ENCODE data around the gene TLR3. TPM values are rescaled to one million over a fixed set of nuclear protein-coding genes. Genes with fewer than 3 reads are reported as not detected.

The TLR3 gene
- total and polyA plus RNA-seq, 2 donors (not counting 3 experiments of a cell fraction or from before 2014, with no cell fraction given), result 1.6 to 5.2 TPM

- CTCF ChIA-PET, result interaction anchor here (1.1 to 3.9 kb wide), 2 partner anchors 10 to 110 kb away, joined by 3 to 23 read pairs; no protein-coding TSS in a partner anchor
Measured at GRCh38 chr4:186027405-186027804, 41.6 kb upstream of the TLR3 start.

More at GRCh38 chr4:186027405-186027804, 41.6 kb upstream of the TLR3 start:
- Histone ChIP-seq H3K36me3 (ENCODE audit: control insufficient read depth in 2 of 2, extremely low read depth in 1 of 2, insufficient read depth in 2 of 2, low read length in 2 of 2) (no peaks in the 10 kb centered on the region), H2AFZ (ENCODE audit: low read depth, low read length) (no peak overlapping the region), H3K4me3 (replicated peaks in 1 of 3; ENCODE audit: insufficient read depth in 1 of 3, low read depth in 1 of 3, low read length in 3 of 3) (no peak overlapping the region), H3K27me3 (ENCODE audit: control insufficient read depth in 2 of 2, insufficient read depth in 2 of 2, low read length in 2 of 2) (no peaks in the 10 kb centered on the region), H3K9me1 (replicated peaks; ENCODE audit: control insufficient read depth, extremely low read depth, insufficient read depth, low read length) (no peaks in the 10 kb centered on the region), H3K79me2 (ENCODE audit: control insufficient read depth, insufficient read depth, low read length) (no peaks in the 10 kb centered on the region), H3K9me3 (replicated peaks; ENCODE audit: control insufficient read depth, insufficient read depth, low read length) (no peaks in the 10 kb centered on the region), H3K9ac (replicated peaks; ENCODE audit: extremely low read depth, insufficient read depth, low read length) (no peak overlapping the region), H3K4me1 (ENCODE audit: control insufficient read depth, extremely low read depth, insufficient read depth, low read length) (peaks cover 21% of the 10 kb centered on the region), H3K4me2 (ENCODE audit: insufficient read depth, low read length) (no peak overlapping the region), H4K20me1 (replicated peaks; ENCODE audit: control insufficient read depth, extremely low read depth, insufficient read depth, low read length) (no peaks in the 10 kb centered on the region), H3K27ac (ENCODE audit: insufficient read depth, low read depth, low read length) (no peak overlapping the region)
- POLR2A ChIA-PET, result no interaction called here
- no TSS peak for BruUV-seq (replicated peaks)
- DNase-seq (ENCODE audit: low read depth, low spot score), result no peak
- no peak for TF ChIP-seq POLR2A (IDR thresholded peaks at IDR 0.05; ENCODE audit: low read depth, low read length)
- TF ChIP-seq GATA2 (IDR thresholded peaks at IDR 0.05; ENCODE audit: insufficient read depth, insufficient read length, low read depth, low read length), result no peak
- no peak for TF ChIP-seq JUN (IDR thresholded peaks at IDR 0.05; ENCODE audit: borderline replicate concordance, insufficient read depth, insufficient read length, low read depth)
- TF ChIP-seq MYC (IDR thresholded peaks at IDR 0.05; ENCODE audit: low read depth, low read length), result no peak
- TF ChIP-seq, protein P1, sequence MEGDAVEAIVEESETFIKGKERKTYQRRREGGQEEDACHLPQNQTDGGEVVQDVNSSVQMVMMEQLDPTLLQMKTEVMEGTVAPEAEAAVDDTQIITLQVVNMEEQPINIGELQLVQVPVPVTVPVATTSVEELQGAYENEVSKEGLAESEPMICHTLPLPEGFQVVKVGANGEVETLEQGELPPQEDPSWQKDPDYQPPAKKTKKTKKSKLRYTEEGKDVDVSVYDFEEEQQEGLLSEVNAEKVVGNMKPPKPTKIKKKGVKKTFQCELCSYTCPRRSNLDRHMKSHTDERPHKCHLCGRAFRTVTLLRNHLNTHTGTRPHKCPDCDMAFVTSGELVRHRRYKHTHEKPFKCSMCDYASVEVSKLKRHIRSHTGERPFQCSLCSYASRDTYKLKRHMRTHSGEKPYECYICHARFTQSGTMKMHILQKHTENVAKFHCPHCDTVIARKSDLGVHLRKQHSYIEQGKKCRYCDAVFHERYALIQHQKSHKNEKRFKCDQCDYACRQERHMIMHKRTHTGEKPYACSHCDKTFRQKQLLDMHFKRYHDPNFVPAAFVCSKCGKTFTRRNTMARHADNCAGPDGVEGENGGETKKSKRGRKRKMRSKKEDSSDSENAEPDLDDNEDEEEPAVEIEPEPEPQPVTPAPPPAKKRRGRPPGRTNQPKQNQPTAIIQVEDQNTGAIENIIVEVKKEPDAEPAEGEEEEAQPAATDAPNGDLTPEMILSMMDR (IDR thresholded peaks at IDR 0.05; ENCODE audit: extremely low read depth in 1 of 2, insufficient read depth in 1 of 2, low read depth in 1 of 2, low read length in 2 of 2), result no peak
- no peak for TF ChIP-seq FOS (IDR thresholded peaks at IDR 0.05; ENCODE audit: borderline replicate concordance, insufficient read depth, low read length)
- TF ChIP-seq, protein P2, sequence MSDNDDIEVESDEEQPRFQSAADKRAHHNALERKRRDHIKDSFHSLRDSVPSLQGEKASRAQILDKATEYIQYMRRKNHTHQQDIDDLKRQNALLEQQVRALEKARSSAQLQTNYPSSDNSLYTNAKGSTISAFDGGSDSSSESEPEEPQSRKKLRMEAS (IDR thresholded peaks at IDR 0.05; ENCODE audit: insufficient read depth, insufficient read length), result no peak
- no peak for TF ChIP-seq POLR2AphosphoS5 (IDR thresholded peaks at IDR 0.05; ENCODE audit: insufficient read depth, low read depth, low read length)
- no peak for TF ChIP-seq EZH2 (IDR thresholded peaks at IDR 0.05; ENCODE audit: borderline replicate concordance, low read depth, low read length, severe bottlenecking)
- dilution Hi-C loops (cut with MboI; ENCODE audit: extremely low pct_ligation_motif_present, low sequenced_read_pairs), result loop anchor here (25.0 kb wide), 1 partner anchor 390 kb away; no protein-coding TSS in a partner anchor
- intact Hi-C loops (cut with micrococcal nuclease), result loop anchor here (5.0 kb wide), 1 partner anchor 820 kb away; the partner anchor contains the start of gene SNX25
- no peak for FAIRE-seq
